ENCODE measurements around the gene CLDN2.
"Not testable (repeated sequence)": the region's sequence is repeated elsewhere in the genome, so short reads cannot be mapped to it uniquely, and the experiment has no call there.

Gene CLDN2

GRCh38 chrX:106919932-106920452 lies at the start of gene CLDN2:
TSS of gene CLDN2 (plus strand) at chrX:106920402. CDS start at chrX:106928229, 7,827 bp downstream.
- TF ChIP-seq, protein P1, sequence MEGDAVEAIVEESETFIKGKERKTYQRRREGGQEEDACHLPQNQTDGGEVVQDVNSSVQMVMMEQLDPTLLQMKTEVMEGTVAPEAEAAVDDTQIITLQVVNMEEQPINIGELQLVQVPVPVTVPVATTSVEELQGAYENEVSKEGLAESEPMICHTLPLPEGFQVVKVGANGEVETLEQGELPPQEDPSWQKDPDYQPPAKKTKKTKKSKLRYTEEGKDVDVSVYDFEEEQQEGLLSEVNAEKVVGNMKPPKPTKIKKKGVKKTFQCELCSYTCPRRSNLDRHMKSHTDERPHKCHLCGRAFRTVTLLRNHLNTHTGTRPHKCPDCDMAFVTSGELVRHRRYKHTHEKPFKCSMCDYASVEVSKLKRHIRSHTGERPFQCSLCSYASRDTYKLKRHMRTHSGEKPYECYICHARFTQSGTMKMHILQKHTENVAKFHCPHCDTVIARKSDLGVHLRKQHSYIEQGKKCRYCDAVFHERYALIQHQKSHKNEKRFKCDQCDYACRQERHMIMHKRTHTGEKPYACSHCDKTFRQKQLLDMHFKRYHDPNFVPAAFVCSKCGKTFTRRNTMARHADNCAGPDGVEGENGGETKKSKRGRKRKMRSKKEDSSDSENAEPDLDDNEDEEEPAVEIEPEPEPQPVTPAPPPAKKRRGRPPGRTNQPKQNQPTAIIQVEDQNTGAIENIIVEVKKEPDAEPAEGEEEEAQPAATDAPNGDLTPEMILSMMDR (conservative IDR thresholded peaks at IDR 0.05): no peak
- H3K27ac ChIP-seq: no peak within 1 kb of the TSS

- H3K27ac ChIP-seq: not testable (repeated sequence)
Observed at GRCh38 chrX:106872796-106873195, 47.4 kb upstream of the CLDN2 start.

- H3K27ac ChIP-seq: no peak overlapping the region
- TF ChIP-seq, protein P1 (conservative IDR thresholded peaks at IDR 0.05): peak; percentile 53
Observed at GRCh38 chrX:106874075-106874474, 46.1 kb upstream of the CLDN2 start.

DNA sequence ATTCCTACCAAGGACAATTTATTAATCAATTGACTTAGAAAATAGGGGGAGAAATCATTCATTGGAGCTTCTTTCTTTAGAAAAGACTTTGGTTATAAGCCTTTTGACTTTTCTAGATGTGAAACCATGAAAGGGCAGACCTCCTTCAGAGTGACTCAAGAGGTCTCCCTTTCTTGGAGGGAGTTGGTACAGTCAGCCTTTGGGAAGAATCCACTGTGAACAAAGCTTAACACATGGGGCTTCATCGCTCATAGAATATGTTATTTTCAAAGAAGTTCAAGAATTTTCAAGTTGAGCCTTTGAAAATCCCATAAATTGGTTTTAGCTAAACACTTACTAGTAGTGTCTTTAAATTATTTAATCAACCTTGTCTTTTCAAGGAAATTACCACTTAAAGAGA lies 45.1 kb upstream of the CLDN2 start:
- no peak overlapping the region for H3K27ac ChIP-seq

DNA sequence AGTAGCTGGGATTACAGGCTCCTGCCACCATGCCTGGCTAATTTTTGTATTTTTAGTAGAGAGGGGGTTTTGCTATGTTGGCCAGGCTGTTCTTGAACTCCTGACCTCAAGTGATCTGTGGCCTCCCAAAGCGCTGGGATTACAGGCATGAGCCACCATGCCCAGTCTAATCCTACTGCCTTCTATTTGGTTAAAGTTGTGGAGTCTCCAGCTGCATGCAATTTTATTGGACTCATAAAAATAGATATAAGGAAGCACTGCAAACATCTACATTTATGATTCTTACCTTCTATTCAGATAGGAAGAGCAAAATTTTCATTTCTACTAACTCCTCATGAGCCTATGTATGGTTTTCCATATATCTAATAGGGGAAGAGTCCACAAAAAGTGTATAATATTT lies 30.7 kb upstream of the CLDN2 start:
- TF ChIP-seq, protein P1 (conservative IDR thresholded peaks at IDR 0.05): no peak

More for the DNA sequence above, 45.1 kb upstream of the CLDN2 start:
- TF ChIP-seq, protein P1 (conservative IDR thresholded peaks at IDR 0.05): no peak

DNA sequence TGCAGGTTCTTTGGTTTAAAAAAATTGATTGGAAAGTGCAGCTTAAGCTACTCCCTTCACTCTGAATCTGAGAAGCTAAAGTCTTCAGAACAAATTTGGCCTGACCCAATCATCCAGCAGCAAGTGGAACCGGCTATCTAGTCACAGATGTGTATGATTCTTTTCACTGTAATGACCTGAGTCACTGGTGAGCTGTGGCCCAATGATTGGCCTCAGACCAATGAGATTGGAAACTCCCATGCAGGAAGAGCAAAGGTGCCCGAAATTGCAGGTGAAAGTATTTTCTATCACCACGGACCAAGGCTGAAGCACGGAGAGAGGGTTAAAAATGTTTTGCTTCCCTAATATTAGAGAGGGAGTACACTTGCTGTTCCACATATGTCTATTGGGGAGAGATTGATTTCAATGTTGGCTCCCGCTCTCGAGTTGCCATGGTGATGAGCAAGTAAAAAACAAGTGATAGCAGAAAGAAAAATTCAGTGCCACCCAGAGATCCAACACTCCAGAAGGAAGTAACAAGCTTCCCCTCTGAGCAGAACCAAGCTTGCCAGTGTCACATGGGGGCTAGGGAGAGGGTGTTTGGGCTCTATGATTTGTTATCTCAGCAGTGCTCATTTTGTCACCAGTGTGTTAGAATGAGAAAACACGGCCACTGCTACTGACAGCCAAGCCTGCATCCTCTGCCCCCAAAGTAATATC lies 28.3 kb upstream of the CLDN2 start:
- TF ChIP-seq, protein P1 (conservative IDR thresholded peaks at IDR 0.05): no peak
- no peak overlapping the region for H3K27ac ChIP-seq

More for the DNA sequence above, 30.7 kb upstream of the CLDN2 start:
- H3K27ac ChIP-seq: no peak overlapping the region; the same call in 1 of the 2 replicates

- TF ChIP-seq, protein P1 (conservative IDR thresholded peaks at IDR 0.05): peak; percentile 73
Observed at GRCh38 chrX:106894392-106894909, 25.8 kb upstream of the CLDN2 start.

GRCh38 chrX:106894978-106895452 lies 25.2 kb upstream of the CLDN2 start:
- TF ChIP-seq, protein P1 (conservative IDR thresholded peaks at IDR 0.05): no peak
- H3K27ac ChIP-seq: no peak overlapping the region

More at GRCh38 chrX:106894392-106894909, 25.8 kb upstream of the CLDN2 start:
- no peak overlapping the region for H3K27ac ChIP-seq
